Measurements from ENCODE around the gene OXA1L. TPM values are rescaled to one million over a fixed set of nuclear protein-coding genes. Genes with fewer than 3 reads are reported as not detected.

OXA1L gene
- polyA plus RNA-seq, 3 donors, result 61.2 to 264 (median 86.9) TPM

DNA sequence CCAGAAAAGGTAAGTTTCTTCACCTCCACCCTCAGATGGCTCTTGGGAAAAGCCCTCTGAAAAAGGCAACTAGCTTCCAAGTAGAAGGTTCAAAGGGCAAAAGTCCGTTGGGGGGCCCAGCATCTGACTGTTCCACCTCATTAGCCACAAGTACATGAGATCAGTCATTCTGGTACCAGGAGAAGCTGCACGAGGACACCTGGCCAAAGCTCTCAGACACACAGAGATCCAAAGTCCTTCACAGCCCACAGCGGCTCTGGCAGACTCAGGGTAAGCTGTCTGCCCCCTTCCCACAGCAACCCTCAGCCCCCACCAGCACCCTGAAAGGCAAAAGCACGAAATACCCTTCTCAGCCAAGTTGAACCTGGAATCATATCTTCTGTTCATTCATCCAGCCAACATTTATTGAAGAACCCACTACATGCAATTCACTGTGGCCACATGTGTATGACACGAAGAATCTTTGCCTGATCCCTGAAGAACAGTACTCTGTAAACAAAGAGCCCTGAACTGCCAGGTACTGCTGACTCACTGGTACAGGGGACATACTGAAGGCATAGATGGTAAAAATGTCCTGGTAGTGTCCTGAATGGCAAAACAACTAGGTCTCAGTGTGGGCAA lies 29.7 kb downstream of the OXA1L start:
- peak overlapping the region in 1 of 2 donors; percentile 12 for H3K27ac ChIP-seq (ENCODE audit: low read depth in 1 of 2, low read length in 2 of 2)
- H4K20me1 ChIP-seq (ENCODE audit: insufficient read depth, low read length), result peaks cover 54% of the 10 kb centered on the region
- Mint-ChIP-seq H3K4me1 (peaks cover 77% of the 10 kb centered on the region), H3K4me3 (no peak overlapping the region), H3K27ac (peak overlapping the region in 2 of 7 donors; percentile 7 to 28), H3K9me3 (peaks cover 0 to 2% (median 0%) of the 10 kb centered on the region in 7 donors), H3K36me3 (peaks cover 58 to 84% of the 10 kb centered on the region in 2 donors), H3K27me3 (ENCODE audit: low read depth in 3 of 3) (no peaks in the 10 kb centered on the region)
- H3K9me3 ChIP-seq (replicated peaks in 1 of 2; ENCODE audit: control insufficient read depth in 1 of 2, insufficient read depth in 1 of 2, low read length in 2 of 2), result no peaks in the 10 kb centered on the region
- peaks cover 65 to 73% of the 10 kb centered on the region in 2 donors for H3K4me1 ChIP-seq (ENCODE audit: control insufficient read depth in 1 of 2, insufficient read depth in 2 of 2, low read length in 2 of 2)
- peaks cover 96% of the 10 kb centered on the region for H3K79me2 ChIP-seq (ENCODE audit: insufficient read depth, low read length)
- peaks cover 27 to 58% of the 10 kb centered on the region in 2 donors for H3K36me3 ChIP-seq (replicated peaks in 1 of 2; ENCODE audit: control insufficient read depth in 1 of 2, insufficient read depth in 2 of 2, low read length in 2 of 2)
- no peak overlapping the region for H2AFZ ChIP-seq (ENCODE audit: insufficient read depth, low read depth, low read length, poor library complexity, severe bottlenecking)
- intact Hi-C loops (cut with micrococcal nuclease), result no loop called here
- no peak for DNase-seq
- no peak overlapping the region for H3K9ac ChIP-seq (ENCODE audit: insufficient read depth, low read length, poor library complexity, severe bottlenecking)
- 91% methylated on average over 3 of the region's 5 CpGs for WGBS (ENCODE audit: insufficient coverage)
- no peak overlapping the region for H3K4me2 ChIP-seq (replicated peaks; ENCODE audit: extremely low read depth, low read length, poor library complexity, severe bottlenecking)
- TF ChIP-seq CTCF (IDR thresholded peaks at IDR 0.05), result no peak
- no peaks in the 10 kb centered on the region for H3K27me3 ChIP-seq (ENCODE audit: control insufficient read depth in 2 of 2, insufficient read depth in 2 of 2, low read length in 2 of 2)
- no peak overlapping the region for H3K4me3 ChIP-seq (replicated peaks in 1 of 3; ENCODE audit: low read depth in 2 of 3, low read length in 3 of 3)

GRCh38 chr14:22797017-22797917 lies 30.8 kb downstream of the OXA1L start:
- Histone ChIP-seq H3K4me3 (replicated peaks in 1 of 3; ENCODE audit: low read depth in 2 of 3, low read length in 3 of 3) (peak overlapping the region in 1 of 3 experiments; percentile 65), H3K79me2 (ENCODE audit: insufficient read depth, low read length) (peaks cover 96% of the 10 kb centered on the region), H3K27me3 (ENCODE audit: control insufficient read depth in 2 of 2, insufficient read depth in 2 of 2, low read length in 2 of 2) (no peaks in the 10 kb centered on the region), H3K36me3 (replicated peaks in 1 of 2; ENCODE audit: control insufficient read depth in 1 of 2, insufficient read depth in 2 of 2, low read length in 2 of 2) (peaks cover 31 to 66% of the 10 kb centered on the region in 2 donors), H4K20me1 (ENCODE audit: insufficient read depth, low read length) (peaks cover 63% of the 10 kb centered on the region), H3K9ac (ENCODE audit: insufficient read depth, low read length, poor library complexity, severe bottlenecking) (no peak overlapping the region), H3K4me2 (replicated peaks; ENCODE audit: extremely low read depth, low read length, poor library complexity, severe bottlenecking) (peak overlapping the region; percentile 81), H3K27ac (ENCODE audit: low read depth in 1 of 2, low read length in 2 of 2) (peak overlapping the region; percentile 60 to 82), H3K9me3 (replicated peaks in 1 of 2; ENCODE audit: control insufficient read depth in 1 of 2, insufficient read depth in 1 of 2, low read length in 2 of 2) (no peaks in the 10 kb centered on the region), H2AFZ (ENCODE audit: insufficient read depth, low read depth, low read length, poor library complexity, severe bottlenecking) (no peak overlapping the region), H3K4me1 (ENCODE audit: control insufficient read depth in 1 of 2, insufficient read depth in 2 of 2, low read length in 2 of 2) (peaks cover 65 to 73% of the 10 kb centered on the region in 2 donors)
- Mint-ChIP-seq H3K36me3 (peaks cover 59 to 84% of the 10 kb centered on the region in 2 donors), H3K4me1 (peaks cover 77% of the 10 kb centered on the region), H3K27ac (peak overlapping the region; percentile 86 to 95 (median 91)), H3K4me3 (peak overlapping the region in 1 of 2 donors; percentile 35), H3K9me3 (peaks cover 0 to 2% (median 0%) of the 10 kb centered on the region in 7 donors), H3K27me3 (ENCODE audit: low read depth in 3 of 3) (peaks cover 0 to 2% (median 0%) of the 10 kb centered on the region in 3 donors)
- TF ChIP-seq CTCF (IDR thresholded peaks at IDR 0.05), result no peak
- intact Hi-C loops (cut with micrococcal nuclease), result no loop called here
- DNase-seq, result no peak
- no CpG with 5 or more reads among the region's 5 CpGs for WGBS (ENCODE audit: insufficient coverage)
